Measurements from ENCODE around the gene CDK18. TPM values are rescaled to one million over a fixed set of nuclear protein-coding genes. Genes with fewer than 3 reads are reported as not detected.

The CDK18 gene
- total and polyA plus RNA-seq, 10 of the 15 experiments (the other 5 are each of a cell fraction or from before 2014, with no cell fraction given) = 0.13 to 4.4 (median 0.52) TPM; not detected in 2

DNA sequence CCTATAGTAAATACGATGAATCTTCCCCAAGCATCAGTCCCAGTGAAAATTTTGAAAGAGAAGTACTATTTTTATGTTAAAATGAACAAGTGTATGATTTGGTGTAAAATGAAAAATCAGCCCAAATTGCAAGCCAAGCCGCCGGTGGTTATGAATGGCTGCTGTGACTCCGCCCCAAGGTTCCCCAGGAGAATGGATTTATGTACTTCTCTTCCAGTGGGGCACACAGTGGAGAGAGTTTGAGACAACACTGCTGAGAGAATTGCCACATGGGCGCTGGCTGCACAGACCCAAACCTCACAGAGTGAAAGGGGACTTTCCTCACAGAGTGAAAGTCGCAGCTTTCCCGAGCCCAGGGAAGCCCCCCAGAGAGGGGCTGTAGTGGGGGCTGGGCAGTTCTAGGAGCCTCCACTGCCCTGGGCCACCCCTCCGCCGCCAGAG lies 24.0 kb downstream of the CDK18 start:
- Histone ChIP-seq H3K27ac (ENCODE audit: control insufficient read depth, insufficient read depth) (no peak overlapping the region), H3K27me3 (replicated peaks in 1 of 2; ENCODE audit: control insufficient read depth in 2 of 2, insufficient read depth in 2 of 2, low read length in 1 of 2) (peaks cover 2 to 3% of the 10 kb centered on the region in 2 experiments; a peak in 3 of 4 replicates), H3K4me2 (ENCODE audit: control insufficient read depth, insufficient read depth) (no peak overlapping the region), H2AFZ (ENCODE audit: control insufficient read depth, low read depth, low read length) (no peak overlapping the region), H3K79me2 (ENCODE audit: control insufficient read depth, insufficient read depth, low read length) (no peaks in the 10 kb centered on the region), H4K20me1 (ENCODE audit: control insufficient read depth, insufficient read depth) (no peaks in the 10 kb centered on the region), H3K4me1 (ENCODE audit: control insufficient read depth, insufficient read depth, low read length) (no peaks in the 10 kb centered on the region), H3K4me3 (no peak overlapping the region), H3K9ac (ENCODE audit: control insufficient read depth, insufficient read depth, low read length) (no peak overlapping the region), H3K36me3 (ENCODE audit: control insufficient read depth in 2 of 2, insufficient read depth in 2 of 2, low read length in 1 of 2) (no peaks in the 10 kb centered on the region), H3K9me3 (replicated peaks; ENCODE audit: control insufficient read depth, insufficient read depth, low read length) (no peaks in the 10 kb centered on the region)
- in situ Hi-C loops (cut with MboI) (loop anchor here (5.0 kb wide), 1 partner anchor 124 kb away; no protein-coding TSS in a partner anchor), intact Hi-C loops (cut with micrococcal nuclease; ENCODE audit: unreplicated experiment) (loop anchor here (5.0 to 10.0 kb wide), 2 partner anchors 64 to 254 kb away; no protein-coding TSS in a partner anchor)
- ChIA-PET RAD21 (ENCODE audit: unreplicated experiment) (interaction anchor here (0.8 to 4.3 kb wide), 12 partner anchors 15 to 174 kb away, joined by 3 to 78 read pairs (median 6); partner anchors contain the start of gene ELK4), POLR2A (interaction anchor here (0.8 kb wide), 1 partner anchor 130 kb away, joined by 3 read pairs; no protein-coding TSS in a partner anchor), SMC1A (ENCODE audit: uncharacterized antibody, unreplicated experiment) (interaction anchor here (1.2 to 3.3 kb wide), 7 partner anchors 40 to 449 kb away, joined by 3 to 61 read pairs (median 5); a partner anchor contains a TSS), CTCF (interaction anchor here (0.6 to 31.6 kb wide), 17 partner anchors 8 to 182 kb away, joined by 3 to 891 read pairs (median 5); partner anchors contain the start of gene ELK4)
- no peak for TF ChIP-seq EED (IDR thresholded peaks at IDR 0.05; ENCODE audit: low read depth)
- 0 out of 2 replicates have a peak, but pooled peaks have one; percentile 52 for TF ChIP-seq RELB (IDR thresholded peaks at IDR 0.05; ENCODE audit: low read depth)
- DNase-seq (ENCODE audit: low read depth, low spot score) (no peak), FAIRE-seq (no peak), ATAC-seq (peak; percentile 40)
- 29% methylated on average over 9 of the region's 9 CpGs for WGBS (ENCODE audit: insufficient coverage, insufficient replicate concordance, low lambda C conversion rate, missing lambda C conversion rate)
- BruUV-seq (replicated peaks) = no TSS peak

Data from GM12878 (cell line).